OCI-LY1 (cell line): Measurements from ENCODE around the gene CSGALNACT2.

Experiments
- H2AFZ ChIP-seq: fragments of 200-600 bp; sonication (generic), shearing (Covaris generic); 2 replicates; pipeline ENCODE4 v1.6.0; 2014; ENCODE audit warnings: antibody characterized with exemption, mild to moderate bottlenecking, low read length
- H3F3A ChIP-seq: fragments of 200-600 bp; sonication (generic), shearing (Covaris generic); 2 replicates; pipeline ENCODE4 v1.6.0; 2014; ENCODE audit warnings: mild to moderate bottlenecking, antibody characterized with exemption, low read length, moderate library complexity; ENCODE audit not compliant: insufficient read depth
- H3K27ac ChIP-seq: fragments of 200-600 bp; sonication (generic); 2 replicates; pipeline ENCODE4 v1.5.1; 2014; ENCODE audit warnings: low read length, mixed run types, mild to moderate bottlenecking, low read depth; ENCODE audit not compliant: poor library complexity, severe bottlenecking
- H3K27me3 ChIP-seq: fragments of 200-600 bp; sonication (generic); 2 replicates; pipeline ENCODE4 v1.6.0; 2014; ENCODE audit warnings: antibody characterized with exemption, mild to moderate bottlenecking, low read length, moderate library complexity; ENCODE audit not compliant: insufficient read depth
- H3K36me3 ChIP-seq: fragments of 200-600 bp; sonication (generic); 2 replicates; pipeline ENCODE4 v1.6.1; 2014; ENCODE audit warnings: mild to moderate bottlenecking, antibody characterized with exemption, low read length, moderate library complexity, mixed read lengths; ENCODE audit not compliant: insufficient read depth
- H3K4me1 ChIP-seq: fragments of 200-600 bp; sonication (generic); 2 replicates; pipeline ENCODE4 v1.5.1; 2014; ENCODE audit warnings: mild to moderate bottlenecking, low read length, moderate library complexity; ENCODE audit not compliant: insufficient read depth, severe bottlenecking
- H3K4me2 ChIP-seq: fragments of 200-600 bp; sonication (generic), shearing (Covaris generic); 2 replicates; pipeline ENCODE4 v1.6.1; 2014; ENCODE audit warnings: low read length
- H3K4me3 ChIP-seq: fragments of 200-600 bp; sonication (generic); 2 replicates; pipeline ENCODE4 v1.5.1; 2014; ENCODE audit warnings: low read length, low read depth, mild to moderate bottlenecking, mixed read lengths; ENCODE audit not compliant: poor library complexity, severe bottlenecking
- H3K79me2 ChIP-seq: fragments of 200-600 bp; shearing (Covaris generic); 2 replicates; pipeline ENCODE4 v1.6.1; 2016; ENCODE audit warnings: mixed run types, low read length, mixed read lengths; ENCODE audit not compliant: insufficient read depth
- H3K9ac ChIP-seq: fragments of 200-600 bp; sonication (generic), shearing (Covaris generic); 2 replicates; pipeline ENCODE4 v1.6.1; 2014; ENCODE audit warnings: mild to moderate bottlenecking, low read length, mixed read lengths
- H3K9me2 ChIP-seq: fragments of 200-600 bp; sonication (generic), shearing (Covaris generic); 2 replicates; pipeline ENCODE4 v1.6.1; 2014; ENCODE audit warnings: low read depth, mild to moderate bottlenecking, low read length, mixed read lengths
- H3K9me3 ChIP-seq: fragments of 200-600 bp; shearing (Covaris generic); 2 replicates; pipeline ENCODE4 v1.6.1; 2014; ENCODE audit warnings: low read length, mixed read lengths
- H4K20me1 ChIP-seq: fragments of 200-600 bp; sonication (generic), shearing (Covaris generic); 2 replicates; pipeline ENCODE4 v1.6.0; 2016; ENCODE audit warnings: mild to moderate bottlenecking, low read length; ENCODE audit not compliant: insufficient read depth
- EZH2 ChIP-seq: fragments of 200-600 bp; sonication (generic), shearing (Covaris generic); IDR thresholded peaks from 2 replicates; pipeline ENCODE4 v1.8.0; 2017; ENCODE audit warnings: borderline replicate concordance, mixed run types, mild to moderate bottlenecking, antibody characterized with exemption, low read length, moderate library complexity, mixed read lengths
- TF ChIP-seq, protein P1 (sequence below): fragments of 200-600 bp; sonication (generic), shearing (Covaris generic); IDR thresholded peaks from 2 replicates; pipeline ENCODE4 v1.5.1; 2017; ENCODE audit warnings: mild to moderate bottlenecking, antibody characterized with exemption, low read length, moderate library complexity, mixed read lengths

The CSGALNACT2 gene

DNA sequence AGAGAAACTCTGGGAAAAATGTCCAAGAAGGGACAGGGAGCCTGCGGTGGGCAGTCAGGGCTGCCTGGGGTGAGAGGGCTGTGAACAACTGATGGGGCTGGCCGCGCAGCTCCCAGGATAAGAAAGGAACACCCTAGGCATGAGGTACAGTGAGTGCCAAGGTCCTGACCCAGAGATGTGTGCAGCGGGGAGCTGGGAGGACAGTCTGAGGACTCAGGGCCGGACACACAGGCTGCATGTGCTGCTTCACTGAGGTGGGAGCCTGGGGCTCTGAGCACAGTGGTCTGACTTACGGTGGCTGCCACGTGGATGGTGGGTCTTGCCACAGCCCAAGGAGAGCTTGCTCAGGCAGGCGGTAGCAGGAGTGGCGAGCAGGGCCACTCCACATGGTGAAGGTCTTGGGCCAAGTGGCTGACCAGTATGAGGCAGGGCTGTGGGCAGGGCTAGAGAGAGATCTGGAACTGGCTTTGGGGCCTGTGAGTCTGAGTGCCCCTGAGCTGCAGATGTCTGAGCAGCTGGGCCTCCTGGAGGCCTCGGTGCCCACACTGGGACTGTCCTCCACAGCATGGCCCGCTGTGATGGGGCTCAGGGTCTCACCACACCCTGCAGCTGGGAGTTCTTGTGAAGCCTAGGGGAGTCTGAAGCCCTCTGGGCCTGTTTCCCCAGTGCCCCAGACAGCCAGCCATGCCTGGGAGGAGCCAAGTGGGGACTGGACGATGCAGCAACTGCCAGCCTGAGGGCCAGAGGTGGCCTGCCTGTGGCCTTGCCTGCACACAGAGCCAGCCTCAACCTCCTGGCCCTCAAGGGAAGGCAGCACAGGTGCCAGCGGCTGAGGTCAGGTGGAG, 68.4 kb downstream of the CSGALNACT2 start:
- no peak overlapping the region for H3K4me3 ChIP-seq
- H4K20me1 ChIP-seq, result no peaks in the 10 kb centered on the region
- H3K79me2 ChIP-seq, result no peaks in the 10 kb centered on the region
- no peaks in the 10 kb centered on the region for H3K9me3 ChIP-seq
- no peak overlapping the region for H2AFZ ChIP-seq
- H3F3A ChIP-seq, result no peaks in the 10 kb centered on the region
- H3K4me2 ChIP-seq, result no peak overlapping the region
- no peaks in the 10 kb centered on the region for H3K36me3 ChIP-seq
- no peaks in the 10 kb centered on the region for H3K9me2 ChIP-seq
- TF ChIP-seq EZH2, result no peak
- TF ChIP-seq, protein P1, sequence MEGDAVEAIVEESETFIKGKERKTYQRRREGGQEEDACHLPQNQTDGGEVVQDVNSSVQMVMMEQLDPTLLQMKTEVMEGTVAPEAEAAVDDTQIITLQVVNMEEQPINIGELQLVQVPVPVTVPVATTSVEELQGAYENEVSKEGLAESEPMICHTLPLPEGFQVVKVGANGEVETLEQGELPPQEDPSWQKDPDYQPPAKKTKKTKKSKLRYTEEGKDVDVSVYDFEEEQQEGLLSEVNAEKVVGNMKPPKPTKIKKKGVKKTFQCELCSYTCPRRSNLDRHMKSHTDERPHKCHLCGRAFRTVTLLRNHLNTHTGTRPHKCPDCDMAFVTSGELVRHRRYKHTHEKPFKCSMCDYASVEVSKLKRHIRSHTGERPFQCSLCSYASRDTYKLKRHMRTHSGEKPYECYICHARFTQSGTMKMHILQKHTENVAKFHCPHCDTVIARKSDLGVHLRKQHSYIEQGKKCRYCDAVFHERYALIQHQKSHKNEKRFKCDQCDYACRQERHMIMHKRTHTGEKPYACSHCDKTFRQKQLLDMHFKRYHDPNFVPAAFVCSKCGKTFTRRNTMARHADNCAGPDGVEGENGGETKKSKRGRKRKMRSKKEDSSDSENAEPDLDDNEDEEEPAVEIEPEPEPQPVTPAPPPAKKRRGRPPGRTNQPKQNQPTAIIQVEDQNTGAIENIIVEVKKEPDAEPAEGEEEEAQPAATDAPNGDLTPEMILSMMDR, result no peak
- H3K27ac ChIP-seq, result no peak overlapping the region
- H3K27me3 ChIP-seq, result no peaks in the 10 kb centered on the region
- H3K4me1 ChIP-seq, result no peaks in the 10 kb centered on the region
- H3K9ac ChIP-seq, result no peak overlapping the region

DNA sequence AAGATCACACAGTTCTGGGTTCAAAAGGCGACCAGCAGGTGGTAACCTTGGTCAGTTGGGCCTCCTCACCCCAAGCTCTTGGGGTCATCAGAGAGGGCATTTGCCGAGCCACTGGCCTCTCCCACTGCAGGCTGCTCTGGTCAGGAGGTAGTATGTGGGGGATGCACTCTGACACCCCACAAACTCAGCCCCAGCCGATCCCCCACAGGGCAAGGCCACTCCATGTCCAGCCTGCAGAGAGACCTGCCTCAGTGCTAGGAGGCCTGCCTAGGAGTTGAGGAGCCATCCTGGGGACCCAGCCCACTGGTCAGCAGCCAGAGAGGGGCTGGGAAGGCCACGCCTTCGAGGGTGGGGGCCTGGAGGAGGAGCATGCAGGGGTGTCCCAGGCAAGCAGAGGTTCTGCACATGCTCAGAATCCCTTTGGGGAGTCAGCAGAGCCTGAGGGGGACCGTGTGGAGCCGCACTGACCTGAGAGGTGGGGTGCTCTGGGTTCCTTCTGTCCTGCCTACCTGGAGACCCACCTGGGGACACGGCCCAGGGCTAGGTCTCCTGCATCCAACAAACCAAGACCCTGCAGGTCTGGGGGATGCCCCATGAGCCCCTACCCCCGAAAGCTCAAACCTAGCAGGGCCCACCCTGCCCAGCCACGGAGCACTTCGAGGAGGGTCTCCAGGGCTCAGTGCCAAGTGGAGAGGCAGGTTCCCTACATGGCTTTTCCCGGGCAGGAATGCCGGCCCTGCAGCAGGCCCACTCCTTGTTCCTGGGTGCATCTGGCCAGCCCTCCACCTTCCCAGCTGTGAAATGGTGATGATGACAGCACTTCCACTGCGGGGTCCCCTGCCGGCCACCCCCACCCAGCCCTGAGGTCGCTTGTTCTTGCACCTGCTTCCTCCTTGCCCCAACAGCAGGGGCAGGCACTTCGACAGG, 70.2 kb downstream of the CSGALNACT2 start:
- no peaks in the 10 kb centered on the region for H3K9me3 ChIP-seq
- no peak overlapping the region for H3K4me2 ChIP-seq
- no peaks in the 10 kb centered on the region for H3K36me3 ChIP-seq
- H3K79me2 ChIP-seq, result no peaks in the 10 kb centered on the region
- no peak overlapping the region for H3K27ac ChIP-seq
- H3F3A ChIP-seq, result no peaks in the 10 kb centered on the region
- no peaks in the 10 kb centered on the region for H3K9me2 ChIP-seq
- H3K27me3 ChIP-seq, result peaks cover 4% of the 10 kb centered on the region; the same call in 1 of the 2 replicates
- TF ChIP-seq, protein P1, result no peak
- no peak for TF ChIP-seq EZH2
- no peaks in the 10 kb centered on the region for H4K20me1 ChIP-seq
- no peak overlapping the region for H3K4me3 ChIP-seq
- no peak overlapping the region for H3K9ac ChIP-seq
- H3K4me1 ChIP-seq, result no peaks in the 10 kb centered on the region
- no peak overlapping the region for H2AFZ ChIP-seq

DNA sequence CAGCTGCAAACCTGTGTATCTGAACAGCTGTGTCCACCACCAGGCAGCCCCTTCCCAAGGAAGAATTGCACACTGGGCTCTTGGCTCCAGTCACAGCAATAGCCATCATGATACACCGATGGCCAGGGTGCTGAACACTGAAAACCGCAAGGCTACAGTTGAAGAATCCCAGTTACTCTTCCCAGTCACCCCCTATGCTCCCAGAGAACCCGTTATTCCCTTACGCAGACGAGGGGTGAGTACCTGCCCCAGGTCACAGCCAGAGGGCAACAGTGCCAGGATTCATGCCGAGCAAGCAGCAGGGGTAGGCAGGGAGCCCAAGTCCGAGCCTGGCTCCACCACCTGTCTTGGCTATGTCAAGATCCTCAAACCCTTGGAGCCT, 70.8 kb downstream of the CSGALNACT2 start:
- Histone ChIP-seq H3K9me3 (no peaks in the 10 kb centered on the region), H3K4me2 (no peak overlapping the region), H3K27me3 (peaks cover 5% of the 10 kb centered on the region; the same call in 1 of the 2 replicates), H3K9ac (no peak overlapping the region), H2AFZ (no peak overlapping the region), H3K27ac (no peak overlapping the region), H3K4me3 (no peak overlapping the region), H3F3A (no peaks in the 10 kb centered on the region), H3K4me1 (no peaks in the 10 kb centered on the region), H3K9me2 (no peaks in the 10 kb centered on the region), H3K36me3 (no peaks in the 10 kb centered on the region), H3K79me2 (no peaks in the 10 kb centered on the region), H4K20me1 (no peaks in the 10 kb centered on the region)
- TF ChIP-seq EZH2, result no peak
- TF ChIP-seq, protein P1, result no peak
